Embryonic facial prominence (tissue), 1 donor: ENCODE data around the gene OR52K1.
"Not testable (repeated sequence)": the region's sequence is repeated elsewhere in the genome, so short reads cannot be mapped to it uniquely, and the experiment has no call there.

ENCODE experiments used
- DNase-seq: peaks from one replicate; pipeline ENCODE4 v3.0.0-alpha.2; 2016; ENCODE audit errors: extremely low spot score

The OR52K1 gene

GRCh38 chr11:4482445-4482844 lies at the start of gene OR52K1:
TSS of gene OR52K1 (plus strand) at chr11:4482646. CDS start at chr11:4488901, 6,255 bp downstream.
- no peak for DNase-seq

- no peak for DNase-seq
These were observed 48.6 kb upstream of the OR52K1 start for GRCh38 chr11:4433856-4434255.

GRCh38 chr11:4436411-4436810 lies 46.0 kb upstream of the OR52K1 start:
- no peak for DNase-seq

DNA sequence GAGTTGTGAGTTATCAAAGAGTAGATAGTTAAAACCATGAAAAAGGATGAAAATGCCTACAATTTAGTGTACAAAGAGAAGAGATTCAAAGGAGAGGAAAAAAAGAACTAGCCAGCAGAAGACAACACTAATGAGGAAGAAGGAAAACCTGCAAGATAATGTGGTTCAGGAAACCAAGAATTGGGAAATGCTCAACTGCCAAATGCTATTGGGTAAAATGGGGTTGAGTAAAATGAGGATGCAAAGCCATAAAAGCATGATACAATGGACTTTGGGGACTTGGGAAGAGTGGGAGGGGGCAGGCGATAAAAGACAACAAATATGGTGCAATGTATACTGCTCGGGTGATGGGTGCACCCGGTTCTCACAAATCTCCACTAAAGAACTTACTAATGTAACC lies 40.9 kb upstream of the OR52K1 start:
- DNase-seq = no peak

DNA sequence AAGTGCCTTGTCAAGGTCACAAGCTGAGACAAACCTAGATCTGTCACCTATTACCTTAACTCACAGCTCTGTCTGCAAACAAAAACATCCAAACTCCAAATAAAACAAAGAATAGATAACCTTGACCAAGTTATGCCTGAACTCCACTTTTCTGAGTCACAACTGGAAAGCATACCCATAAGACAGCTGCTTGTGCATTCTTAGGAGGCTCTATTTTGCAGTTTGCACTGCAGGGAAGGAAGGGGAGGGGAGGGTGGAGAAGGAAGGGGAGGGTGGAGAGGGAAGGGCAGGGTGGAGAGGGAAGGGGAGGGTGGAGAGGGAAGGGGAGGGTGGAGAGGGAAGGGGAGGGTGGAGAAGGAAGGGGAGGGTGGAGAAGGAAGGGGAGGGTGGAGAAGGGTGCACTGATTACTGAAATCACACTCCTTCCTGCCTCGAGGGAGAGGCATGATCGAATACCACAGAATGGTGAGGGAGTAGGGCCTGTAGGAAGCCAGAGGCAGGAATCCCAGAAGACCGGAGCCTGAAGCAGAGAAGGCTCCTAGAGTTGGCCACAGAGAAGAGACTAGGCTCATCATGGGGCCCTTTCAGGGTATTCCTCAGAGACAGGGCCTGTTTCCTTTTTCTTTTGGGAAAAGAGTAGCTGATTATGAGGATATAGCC lies 39.1 kb upstream of the OR52K1 start:
- DNase-seq = no peak

DNA sequence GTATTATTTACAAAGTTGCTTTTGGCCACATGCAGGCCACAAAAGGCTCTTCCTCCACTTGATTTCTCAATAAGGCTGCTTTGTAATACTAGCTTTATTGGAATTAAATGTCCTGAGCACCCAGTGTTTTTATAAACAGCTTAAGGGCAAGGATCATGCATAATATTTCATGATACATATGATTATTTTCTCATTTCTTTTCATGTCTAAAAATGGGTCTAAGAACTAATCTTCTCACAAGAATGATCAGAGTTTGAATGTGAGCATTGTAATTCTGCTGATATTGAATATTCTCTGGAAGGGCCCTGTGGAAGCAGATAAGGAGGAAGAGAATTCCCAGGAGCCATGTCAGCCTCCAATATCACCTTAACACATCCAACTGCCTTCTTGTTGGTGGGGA lies 33.5 kb upstream of the OR52K1 start, which contains the start of gene OR52K2:
Gene OR52K2 (plus strand): TSS at position 301 of the 400 bp plus-strand sequence. CDS start 45 bp downstream, at position 346.
- DNase-seq = no peak

- no peak for DNase-seq
These were observed 29.3 kb upstream of the OR52K1 start for GRCh38 chr11:4453118-4453517.

GRCh38 chr11:4454021-4454420 lies 28.4 kb upstream of the OR52K1 start:
- DNase-seq = no peak

GRCh38 chr11:4455419-4455818 lies 27.0 kb upstream of the OR52K1 start:
- no peak for DNase-seq

- DNase-seq = no peak
These were observed 22.9 kb upstream of the OR52K1 start for GRCh38 chr11:4459500-4459899.

DNA sequence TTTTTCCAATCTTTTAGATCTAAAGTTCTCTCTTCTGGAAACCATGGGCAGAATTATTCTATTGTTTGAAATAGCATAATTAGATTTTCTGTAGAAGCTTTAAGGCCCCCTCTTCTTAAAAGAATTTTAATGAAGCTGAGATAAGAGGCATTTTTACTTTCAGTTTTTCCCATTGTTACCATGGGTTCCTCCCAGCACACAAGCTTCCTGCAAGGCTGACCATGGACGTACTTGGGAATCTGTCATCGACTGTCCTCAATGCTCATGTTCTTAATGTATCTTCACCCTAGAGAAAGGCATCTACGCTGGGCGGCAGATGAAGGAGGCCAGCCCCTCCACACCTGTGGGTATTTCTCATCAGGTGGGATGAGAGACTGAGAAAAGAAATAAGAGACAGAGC lies 22.3 kb upstream of the OR52K1 start:
- DNase-seq = no peak

DNA sequence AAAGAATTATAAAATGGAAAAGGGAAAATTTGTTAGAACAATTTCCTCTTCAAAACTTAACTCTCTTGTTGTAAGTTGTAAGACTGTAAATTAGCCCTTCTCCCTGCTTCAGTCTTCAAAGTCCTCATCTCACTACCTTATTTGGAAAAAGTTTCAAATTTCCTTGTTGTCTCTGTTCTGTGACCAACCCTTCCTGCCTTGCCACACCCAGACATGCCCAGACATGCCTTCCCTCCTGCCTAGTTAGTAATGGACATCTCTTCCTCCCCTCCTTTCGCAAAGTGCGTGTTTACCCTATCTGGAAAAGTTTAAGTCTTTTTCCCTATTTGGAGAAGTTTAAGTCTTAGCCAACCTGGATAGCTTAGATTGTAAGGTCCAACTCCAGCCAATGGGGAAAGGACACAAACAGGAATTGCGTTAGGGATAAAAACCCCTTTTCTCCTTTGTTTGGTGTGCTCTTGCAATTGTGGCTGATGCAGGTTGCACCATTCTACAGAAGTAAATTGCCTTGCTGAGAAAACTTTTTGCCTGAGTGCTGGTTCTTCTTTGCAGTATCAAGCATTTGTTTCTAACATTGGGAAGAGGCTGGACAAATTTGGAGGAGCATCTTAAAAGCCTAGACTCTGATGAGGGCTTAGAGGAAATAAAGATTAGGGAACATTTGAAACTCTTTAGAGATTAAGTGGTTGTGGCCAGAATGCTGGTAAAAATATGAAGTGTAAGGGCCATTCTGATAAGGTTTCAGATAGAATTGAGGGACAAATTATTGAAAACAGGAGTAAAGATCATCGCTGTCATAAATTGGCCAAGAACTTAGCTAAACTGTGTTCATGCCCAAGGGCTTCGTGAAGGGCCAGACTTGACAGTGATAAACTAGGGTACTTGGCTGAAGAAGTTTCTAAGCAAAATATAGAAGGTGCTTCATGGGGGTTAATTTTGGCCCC lies 18.0 kb upstream of the OR52K1 start:
- DNase-seq = no peak

DNA sequence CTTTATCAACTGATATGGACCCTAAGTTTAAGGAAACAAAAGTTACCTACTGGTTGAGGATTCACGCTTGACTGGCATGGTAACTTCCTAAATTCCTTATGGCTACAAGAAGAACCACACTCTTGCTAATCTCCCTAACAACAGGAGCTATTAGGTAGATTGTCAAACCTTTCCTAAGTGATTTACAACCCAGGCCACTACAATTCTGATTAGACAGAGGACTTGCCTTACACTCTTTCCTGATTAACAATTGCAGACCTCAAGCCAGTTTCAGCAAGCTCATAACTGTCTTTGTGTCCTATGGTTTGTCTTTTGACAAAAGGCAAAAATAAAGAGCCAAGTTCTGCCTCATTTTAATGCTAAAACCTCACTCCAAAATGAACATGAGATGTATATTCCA lies 17.0 kb upstream of the OR52K1 start:
- DNase-seq = no peak

GRCh38 chr11:4466131-4466870 lies 16.1 kb upstream of the OR52K1 start:
- no peak for DNase-seq

- no peak for DNase-seq
These were observed 15.5 kb upstream of the OR52K1 start for GRCh38 chr11:4466871-4467442.

DNA sequence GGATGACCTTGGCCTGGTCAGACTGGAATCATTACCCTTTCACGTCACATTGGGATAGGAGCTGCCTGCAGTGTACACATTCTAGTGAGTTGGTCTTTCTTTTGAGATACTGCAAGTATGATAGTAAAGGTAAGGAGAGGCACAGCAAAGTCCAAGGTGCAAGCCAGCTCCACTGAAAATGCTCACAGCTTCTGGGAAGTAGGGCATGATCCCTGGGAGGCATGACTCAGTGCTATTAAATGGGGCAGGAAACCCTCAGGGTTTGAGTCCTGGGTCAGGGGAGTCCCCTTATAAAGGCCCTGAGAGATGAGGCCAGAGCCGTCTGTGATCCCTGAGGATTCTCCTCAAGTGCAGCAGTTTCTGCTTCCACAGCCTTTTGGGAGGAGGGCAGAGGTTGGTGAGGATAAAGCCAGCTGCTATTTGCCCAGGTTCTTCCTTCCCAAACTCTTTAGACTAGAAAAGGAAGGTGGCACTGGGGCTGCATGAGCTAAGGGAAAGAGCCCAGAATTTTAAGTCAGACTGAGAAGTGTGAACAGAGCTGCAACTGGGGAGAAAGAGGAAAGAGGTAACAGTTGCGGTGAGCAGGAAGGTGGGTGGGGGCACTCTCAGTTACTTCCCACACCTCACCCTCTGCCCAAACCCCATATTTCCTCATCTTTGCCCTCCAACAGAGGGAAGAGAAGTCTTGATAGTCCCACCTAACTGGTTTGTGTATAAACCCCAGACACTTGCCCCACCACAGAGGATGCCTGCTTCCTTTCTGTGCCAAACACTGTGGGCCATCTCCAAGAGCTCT lies 14.4 kb upstream of the OR52K1 start:
- DNase-seq = no peak

GRCh38 chr11:4479644-4480043 lies 2.8 kb upstream of the OR52K1 start:
- no peak for DNase-seq

GRCh38 chr11:4480577-4481239 lies 1.7 kb upstream of the OR52K1 start:
- no peak for DNase-seq

- no peak for DNase-seq
These were observed 1.2 kb upstream of the OR52K1 start for GRCh38 chr11:4481240-4481582.

DNA sequence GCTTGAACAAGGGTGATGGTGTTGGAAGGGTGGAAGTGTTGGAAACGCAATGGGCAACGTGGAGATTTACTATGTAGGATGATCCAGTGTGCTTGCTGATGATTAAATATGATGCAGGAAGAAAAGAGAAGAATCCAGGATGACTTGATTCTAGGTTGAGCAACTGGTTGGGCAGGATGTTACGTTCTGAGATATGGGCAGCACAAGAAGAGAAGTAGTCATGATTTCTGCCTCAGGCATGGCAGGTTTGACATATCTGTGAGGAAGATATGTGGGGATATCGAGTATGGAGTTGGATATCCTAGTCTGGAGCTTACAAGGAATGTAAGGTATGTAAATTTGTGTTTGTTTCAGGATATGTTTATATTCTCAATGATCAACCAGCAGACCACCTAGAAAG lies 1.9 kb downstream of the OR52K1 start:
- no peak for DNase-seq

- not testable (repeated sequence) for DNase-seq
These were observed 9.0 kb downstream of the OR52K1 start for GRCh38 chr11:4491405-4491804.
